ENCODE results near the gene STAT6.
A peak's percentile ranks its signal among the peaks of the same experiment; 100 is the strongest.

STAT6 gene

GRCh38 chr12:57145460-57146059 is 34.4 kb upstream of the STAT6 start:
- DNase-seq (ENCODE audit: low read depth in 2 of 2) = no peak

- DNase-seq (ENCODE audit: low read depth in 2 of 2) = no peak
Observed at GRCh38 chr12:57143454-57143853, 32.3 kb upstream of the STAT6 start.

- no peak for DNase-seq (ENCODE audit: low read depth in 2 of 2)
Observed at GRCh38 chr12:57142727-57143126, 31.6 kb upstream of the STAT6 start.

- DNase-seq (ENCODE audit: low read depth in 2 of 2) = no peak
Observed at GRCh38 chr12:57142121-57142520, 31.0 kb upstream of the STAT6 start.

- DNase-seq (ENCODE audit: low read depth in 2 of 2) = no peak
Observed at GRCh38 chr12:57141249-57141648, 30.1 kb upstream of the STAT6 start.

- DNase-seq (ENCODE audit: low read depth in 2 of 2) = no peak
Observed at GRCh38 chr12:57139796-57140649, 28.9 kb upstream of the STAT6 start.

- no peak for DNase-seq (ENCODE audit: low read depth in 2 of 2)
Observed at GRCh38 chr12:57138526-57139272, 27.5 kb upstream of the STAT6 start.

GRCh38 chr12:57135527-57136326 is 24.6 kb upstream of the STAT6 start:
- DNase-seq (ENCODE audit: low read depth in 2 of 2) = peak; percentile 62 to 68

- no peak for DNase-seq (ENCODE audit: low read depth in 2 of 2)
Observed at GRCh38 chr12:57134949-57135348, 23.8 kb upstream of the STAT6 start.

GRCh38 chr12:57133916-57134315 is 22.8 kb upstream of the STAT6 start:
- DNase-seq (ENCODE audit: low read depth in 2 of 2) = no peak

- no peak for DNase-seq (ENCODE audit: low read depth in 2 of 2)
Observed at GRCh38 chr12:57133013-57133569, 21.9 kb upstream of the STAT6 start.

GRCh38 chr12:57131896-57132744 is 21.0 kb upstream of the STAT6 start:
- no peak for DNase-seq (ENCODE audit: low read depth in 2 of 2)

- no peak for DNase-seq (ENCODE audit: low read depth in 2 of 2)
Observed at GRCh38 chr12:57130941-57131340, 19.8 kb upstream of the STAT6 start.

- no peak for DNase-seq (ENCODE audit: low read depth in 2 of 2)
Observed at GRCh38 chr12:57129889-57130288, 18.7 kb upstream of the STAT6 start.

- no peak for DNase-seq (ENCODE audit: low read depth in 2 of 2)
Observed at GRCh38 chr12:57129321-57129842, 18.2 kb upstream of the STAT6 start.

GRCh38 chr12:57128519-57129247 is 17.5 kb upstream of the STAT6 start:
- no peak for DNase-seq (ENCODE audit: low read depth in 2 of 2)

- DNase-seq (ENCODE audit: low read depth in 2 of 2) = no peak
Observed at GRCh38 chr12:57127726-57128518, 16.8 kb upstream of the STAT6 start, which contains the start of gene LRP1. Gene LRP1 (plus strand): TSS chr12:57128483. CDS start chr12:57128965, 482 bp downstream.

GRCh38 chr12:57127101-57127725 is 16.1 kb upstream of the STAT6 start:
- no peak for DNase-seq (ENCODE audit: low read depth in 2 of 2)
